ENCODE data around the gene BTD. TPM values are rescaled to one million over a fixed set of nuclear protein-coding genes. Genes with fewer than 3 reads are reported as not detected.

The BTD gene
- total RNA-seq, 1 experiment from 2014 or later = 7.7 TPM

DNA sequence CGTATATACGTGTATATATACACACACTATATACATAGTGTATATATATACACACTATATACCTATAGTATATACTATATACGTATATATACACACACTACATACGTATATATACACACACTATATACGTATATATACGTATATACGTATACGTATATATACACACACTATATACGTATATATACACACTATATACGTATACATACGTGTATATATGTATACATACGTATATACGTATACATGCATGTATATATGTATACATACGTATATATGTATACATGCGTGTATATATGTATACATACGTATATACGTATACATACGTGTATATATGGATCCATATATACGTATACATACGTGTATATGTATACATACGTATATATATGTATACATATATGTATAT lies 9.6 kb upstream of the BTD start:
- Mint-ChIP-seq H3K27me3 (ENCODE audit: unreplicated experiment) (no peaks in the 10 kb centered on the region), H3K36me3 (ENCODE audit: insufficient read depth, unreplicated experiment) (peaks cover under 1% of the 10 kb centered on the region), H3K4me1 (ENCODE audit: low read depth, unreplicated experiment) (no peaks in the 10 kb centered on the region), H3K27ac (ENCODE audit: unreplicated experiment) (no peak overlapping the region), H3K4me3 (ENCODE audit: low read depth, unreplicated experiment) (no peak overlapping the region), H3K9me3 (ENCODE audit: low read depth, unreplicated experiment) (no peaks in the 10 kb centered on the region)
- no peak for DNase-seq
- TF ChIP-seq, protein P1, sequence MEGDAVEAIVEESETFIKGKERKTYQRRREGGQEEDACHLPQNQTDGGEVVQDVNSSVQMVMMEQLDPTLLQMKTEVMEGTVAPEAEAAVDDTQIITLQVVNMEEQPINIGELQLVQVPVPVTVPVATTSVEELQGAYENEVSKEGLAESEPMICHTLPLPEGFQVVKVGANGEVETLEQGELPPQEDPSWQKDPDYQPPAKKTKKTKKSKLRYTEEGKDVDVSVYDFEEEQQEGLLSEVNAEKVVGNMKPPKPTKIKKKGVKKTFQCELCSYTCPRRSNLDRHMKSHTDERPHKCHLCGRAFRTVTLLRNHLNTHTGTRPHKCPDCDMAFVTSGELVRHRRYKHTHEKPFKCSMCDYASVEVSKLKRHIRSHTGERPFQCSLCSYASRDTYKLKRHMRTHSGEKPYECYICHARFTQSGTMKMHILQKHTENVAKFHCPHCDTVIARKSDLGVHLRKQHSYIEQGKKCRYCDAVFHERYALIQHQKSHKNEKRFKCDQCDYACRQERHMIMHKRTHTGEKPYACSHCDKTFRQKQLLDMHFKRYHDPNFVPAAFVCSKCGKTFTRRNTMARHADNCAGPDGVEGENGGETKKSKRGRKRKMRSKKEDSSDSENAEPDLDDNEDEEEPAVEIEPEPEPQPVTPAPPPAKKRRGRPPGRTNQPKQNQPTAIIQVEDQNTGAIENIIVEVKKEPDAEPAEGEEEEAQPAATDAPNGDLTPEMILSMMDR (IDR thresholded peaks at IDR 0.05; ENCODE audit: unreplicated experiment) = no peak
- CTCF ChIA-PET = no interaction called here
- no TSS peak for BruUV-seq (replicated peaks)
- intact Hi-C loops (cut with micrococcal nuclease; ENCODE audit: unreplicated experiment) = no loop called here

- Mint-ChIP-seq H3K4me3 (ENCODE audit: low read depth, unreplicated experiment) (no peak overlapping the region), H3K4me1 (ENCODE audit: low read depth, unreplicated experiment) (no peaks in the 10 kb centered on the region), H3K27me3 (ENCODE audit: unreplicated experiment) (no peaks in the 10 kb centered on the region), H3K36me3 (ENCODE audit: insufficient read depth, unreplicated experiment) (peaks cover 11% of the 10 kb centered on the region), H3K27ac (ENCODE audit: unreplicated experiment) (no peak overlapping the region), H3K9me3 (ENCODE audit: low read depth, unreplicated experiment) (no peaks in the 10 kb centered on the region)
- intact Hi-C loops (cut with micrococcal nuclease; ENCODE audit: unreplicated experiment) = no loop called here
- CTCF ChIA-PET = no interaction called here
- BruUV-seq (replicated peaks) = no TSS peak
- DNase-seq = no peak
- TF ChIP-seq, protein P1 (IDR thresholded peaks at IDR 0.05; ENCODE audit: unreplicated experiment) = no peak
These were observed 8.6 kb upstream of the BTD start for GRCh38 chr3:15592968-15593367.

DNA sequence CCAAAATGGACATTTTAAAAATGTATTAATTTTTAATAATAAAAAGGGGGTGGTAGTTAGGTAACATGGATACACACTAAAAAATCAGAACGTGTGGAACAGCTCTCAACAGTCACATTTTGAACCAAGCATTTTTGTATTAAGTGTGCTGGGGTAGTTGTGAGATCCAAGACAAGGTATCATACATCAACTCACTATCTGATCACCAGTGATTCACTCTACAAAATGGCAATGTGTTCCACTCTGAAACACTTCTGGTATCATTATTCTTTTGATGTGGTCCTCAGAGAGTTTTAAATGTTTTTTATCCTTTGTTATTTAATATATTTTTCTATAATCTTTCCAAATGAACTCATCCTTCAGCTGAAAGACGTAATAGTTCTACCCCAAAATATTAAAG lies 5.6 kb upstream of the BTD start:
- no peak overlapping the region for H3K27ac Mint-ChIP-seq (ENCODE audit: unreplicated experiment)
- no peaks in the 10 kb centered on the region for H3K4me1 Mint-ChIP-seq (ENCODE audit: low read depth, unreplicated experiment)
- H3K4me3 Mint-ChIP-seq (ENCODE audit: low read depth, unreplicated experiment) = no peak overlapping the region
- no TSS peak for BruUV-seq (replicated peaks)
- intact Hi-C loops (cut with micrococcal nuclease; ENCODE audit: unreplicated experiment) = no loop called here
- no peak for DNase-seq
- CTCF ChIA-PET = no interaction called here
- TF ChIP-seq, protein P1 (IDR thresholded peaks at IDR 0.05; ENCODE audit: unreplicated experiment) = no peak
- H3K9me3 Mint-ChIP-seq (ENCODE audit: low read depth, unreplicated experiment) = no peaks in the 10 kb centered on the region
- peaks cover 20% of the 10 kb centered on the region for H3K36me3 Mint-ChIP-seq (ENCODE audit: insufficient read depth, unreplicated experiment)
- no peaks in the 10 kb centered on the region for H3K27me3 Mint-ChIP-seq (ENCODE audit: unreplicated experiment)

- no TSS peak for BruUV-seq (replicated peaks)
- DNase-seq = no peak
- no peaks in the 10 kb centered on the region for H3K27me3 Mint-ChIP-seq (ENCODE audit: unreplicated experiment)
- TF ChIP-seq, protein P1 (IDR thresholded peaks at IDR 0.05; ENCODE audit: unreplicated experiment) = no peak
- H3K9me3 Mint-ChIP-seq (ENCODE audit: low read depth, unreplicated experiment) = no peaks in the 10 kb centered on the region
- peaks cover 41% of the 10 kb centered on the region for H3K36me3 Mint-ChIP-seq (ENCODE audit: insufficient read depth, unreplicated experiment)
- H3K4me3 Mint-ChIP-seq (ENCODE audit: low read depth, unreplicated experiment) = peak overlapping the region; percentile 98
- CTCF ChIA-PET = interaction anchor here (0.7 kb wide), 1 partner anchor 43 kb away, joined by 3 read pairs; no protein-coding TSS in a partner anchor
- peaks cover 13% of the 10 kb centered on the region for H3K4me1 Mint-ChIP-seq (ENCODE audit: low read depth, unreplicated experiment)
- H3K27ac Mint-ChIP-seq (ENCODE audit: unreplicated experiment) = peak overlapping the region; percentile 95
- intact Hi-C loops (cut with micrococcal nuclease; ENCODE audit: unreplicated experiment) = no loop called here
These were observed 523 bp upstream of the BTD start for GRCh38 chr3:15601046-15601398.
